K562 (cell line): ENCODE measurements around the gene KIAA0513. TPM values are rescaled to one million over a fixed set of nuclear protein-coding genes. Genes with fewer than 3 reads are reported as not detected.

ENCODE experiments used
- CEBPG ChIP-seq, 3 experiments: fragments of 200-800 bp in 1 of 3; sonication (Bioruptor generic) in 1 of 3; sonication (generic) in 1 of 3; formaldehyde crosslinking in 1 of 3; IDR thresholded peaks in 2 of 3; conservative IDR thresholded peaks in 1 of 3; 2 replicates each; pipeline versions ENCODE4 v1.6.1 to v1.8.0; 2016 to 2022; ENCODE audit warnings: missing compliant biosample characterization in 2 of 3, missing genetic modification characterization in 2 of 3, mild to moderate bottlenecking in 1 of 3, missing genetic modification reagents in 1 of 3
- ELF1 ChIP-seq: fragments of 200-800 bp; sonication (Bioruptor generic); IDR thresholded peaks from 2 replicates; pipeline ENCODE4 v1.6.1; 2016; ENCODE audit warnings: missing genetic modification characterization, missing compliant biosample characterization
- GTF2E2 ChIP-seq: fragments of 200-800 bp; sonication (Bioruptor generic); IDR thresholded peaks from 2 replicates; pipeline ENCODE4 v1.6.1; 2016; ENCODE audit warnings: missing genetic modification characterization, missing compliant biosample characterization
- ZNF76 ChIP-seq: fragments of 250-450 bp; sonication (Bioruptor Pico); IDR thresholded peaks from 2 replicates; pipeline ENCODE4 v1.4.0; 2020; ENCODE audit warnings: mild to moderate bottlenecking, moderate library complexity, borderline replicate concordance
- polyA plus RNA-seq, 8 experiments: library from polyadenylated mRNA; depleted of rRNA in 4 of 8; stranded (reverse) in 5 of 8; unstranded in 3 of 8; fragments of >200 nt; fragmentation: Nextera tagmentation in 2 of 8; fragmentation: Illumina TruSeq in 1 of 8; extraction: Ambion mirVana in 2 of 8; extraction: Trizol in 1 of 8; gene quantifications; 2 replicates each; pipeline versions ENCODE4 v1.2.1 to v1.2.3, GENCODE V29; 2011 to 2014; ENCODE audit warnings: inconsistent platforms in 1 of 8, missing spikeins in 1 of 8
- total RNA-seq, 7 experiments: library from RNA; depleted of rRNA in 6 of 7; stranded (reverse); fragments of >200 nt in 6 of 7; fragmentation: Illumina TruSeq in 2 of 7; extraction: Trizol in 2 of 7; gene quantifications; 2 replicates each; pipeline versions ENCODE4 v1.2.1 to v1.2.3, GENCODE V29; 2011 to 2021; ENCODE audit warnings: low replicate concordance in 1 of 7
- TF ChIP-seq, protein P1 (sequence below), 3 experiments: fragments of 200-800 bp in 1 of 3; fragments of 250-450 bp in 1 of 3; fragments of 450-650 bp in 1 of 3; sonication (Bioruptor Pico) in 1 of 3; sonication (Bioruptor generic) in 1 of 3; formaldehyde crosslinking in 1 of 3; IDR thresholded peaks; 2 replicates each; pipeline versions ENCODE4 v1.6.1 to v1.8.0; 2016 to 2022; ENCODE audit warnings: mild to moderate bottlenecking in 2 of 3, missing genetic modification characterization in 2 of 3, missing compliant biosample characterization in 1 of 3, moderate library complexity in 1 of 3
- TF ChIP-seq, protein P2 (sequence below): fragments of 250-450 bp; sonication (Bioruptor Pico); IDR thresholded peaks from 2 replicates; pipeline ENCODE4 v1.4.0; 2020; ENCODE audit warnings: mild to moderate bottlenecking, moderate library complexity
- TF ChIP-seq, protein P3 (sequence below): fragments of 450-650 bp; IDR thresholded peaks from 2 replicates; pipeline ENCODE4 v1.6.1; 2016; ENCODE audit warnings: mild to moderate bottlenecking, moderate library complexity

The KIAA0513 gene
- total and polyA plus RNA-seq, 9 of the 15 experiments (the other 6 are each of a cell fraction or from before 2014, with no cell fraction given) = 0.18 to 13.7 (median 10.2) TPM

GRCh38 chr16:85010931-85011845, 16.4 kb upstream of the KIAA0513 start, which contains the start of gene ZDHHC7 (continued):
- TF ChIP-seq, protein P1, sequence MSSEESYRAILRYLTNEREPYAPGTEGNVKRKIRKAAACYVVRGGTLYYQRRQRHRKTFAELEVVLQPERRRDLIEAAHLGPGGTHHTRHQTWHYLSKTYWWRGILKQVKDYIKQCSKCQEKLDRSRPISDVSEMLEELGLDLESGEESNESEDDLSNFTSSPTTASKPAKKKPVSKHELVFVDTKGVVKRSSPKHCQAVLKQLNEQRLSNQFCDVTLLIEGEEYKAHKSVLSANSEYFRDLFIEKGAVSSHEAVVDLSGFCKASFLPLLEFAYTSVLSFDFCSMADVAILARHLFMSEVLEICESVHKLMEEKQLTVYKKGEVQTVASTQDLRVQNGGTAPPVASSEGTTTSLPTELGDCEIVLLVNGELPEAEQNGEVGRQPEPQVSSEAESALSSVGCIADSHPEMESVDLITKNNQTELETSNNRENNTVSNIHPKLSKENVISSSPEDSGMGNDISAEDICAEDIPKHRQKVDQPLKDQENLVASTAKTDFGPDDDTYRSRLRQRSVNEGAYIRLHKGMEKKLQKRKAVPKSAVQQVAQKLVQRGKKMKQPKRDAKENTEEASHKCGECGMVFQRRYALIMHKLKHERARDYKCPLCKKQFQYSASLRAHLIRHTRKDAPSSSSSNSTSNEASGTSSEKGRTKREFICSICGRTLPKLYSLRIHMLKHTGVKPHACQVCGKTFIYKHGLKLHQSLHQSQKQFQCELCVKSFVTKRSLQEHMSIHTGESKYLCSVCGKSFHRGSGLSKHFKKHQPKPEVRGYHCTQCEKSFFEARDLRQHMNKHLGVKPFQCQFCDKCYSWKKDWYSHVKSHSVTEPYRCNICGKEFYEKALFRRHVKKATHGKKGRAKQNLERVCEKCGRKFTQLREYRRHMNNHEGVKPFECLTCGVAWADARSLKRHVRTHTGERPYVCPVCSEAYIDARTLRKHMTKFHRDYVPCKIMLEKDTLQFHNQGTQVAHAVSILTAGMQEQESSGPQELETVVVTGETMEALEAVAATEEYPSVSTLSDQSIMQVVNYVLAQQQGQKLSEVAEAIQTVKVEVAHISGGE (CRISPR knock-in tag; IDR thresholded peaks at IDR 0.05) = peak; percentile 55 to 95 (median 66); a peak in 5 of 6 replicates
- 0 out of 2 replicates have a peak, but pooled peaks have one; percentile 5 for TF ChIP-seq CEBPG (CRISPR knock-in tag; IDR thresholded peaks at IDR 0.05)
- TF ChIP-seq CEBPG (tag; conservative IDR thresholded peaks at IDR 0.05 in 1 of 2, IDR thresholded peaks at IDR 0.05 in 1 of 2) = no peak
- TF ChIP-seq ELF1 = peak; percentile 60; the same call in 1 of the 2 replicates
- TF ChIP-seq, protein P2, sequence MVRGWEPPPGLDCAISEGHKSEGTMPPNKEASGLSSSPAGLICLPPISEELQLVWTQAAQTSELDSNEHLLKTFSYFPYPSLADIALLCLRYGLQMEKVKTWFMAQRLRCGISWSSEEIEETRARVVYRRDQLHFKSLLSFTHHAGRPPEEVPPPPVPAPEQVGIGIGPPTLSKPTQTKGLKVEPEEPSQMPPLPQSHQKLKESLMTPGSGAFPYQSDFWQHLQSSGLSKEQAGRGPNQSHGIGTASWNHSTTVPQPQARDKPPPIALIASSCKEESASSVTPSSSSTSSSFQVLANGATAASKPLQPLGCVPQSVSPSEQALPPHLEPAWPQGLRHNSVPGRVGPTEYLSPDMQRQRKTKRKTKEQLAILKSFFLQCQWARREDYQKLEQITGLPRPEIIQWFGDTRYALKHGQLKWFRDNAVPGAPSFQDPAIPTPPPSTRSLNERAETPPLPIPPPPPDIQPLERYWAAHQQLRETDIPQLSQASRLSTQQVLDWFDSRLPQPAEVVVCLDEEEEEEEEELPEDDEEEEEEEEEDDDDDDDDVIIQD (CRISPR knock-in tag) = no peak
- TF ChIP-seq, protein P3, sequence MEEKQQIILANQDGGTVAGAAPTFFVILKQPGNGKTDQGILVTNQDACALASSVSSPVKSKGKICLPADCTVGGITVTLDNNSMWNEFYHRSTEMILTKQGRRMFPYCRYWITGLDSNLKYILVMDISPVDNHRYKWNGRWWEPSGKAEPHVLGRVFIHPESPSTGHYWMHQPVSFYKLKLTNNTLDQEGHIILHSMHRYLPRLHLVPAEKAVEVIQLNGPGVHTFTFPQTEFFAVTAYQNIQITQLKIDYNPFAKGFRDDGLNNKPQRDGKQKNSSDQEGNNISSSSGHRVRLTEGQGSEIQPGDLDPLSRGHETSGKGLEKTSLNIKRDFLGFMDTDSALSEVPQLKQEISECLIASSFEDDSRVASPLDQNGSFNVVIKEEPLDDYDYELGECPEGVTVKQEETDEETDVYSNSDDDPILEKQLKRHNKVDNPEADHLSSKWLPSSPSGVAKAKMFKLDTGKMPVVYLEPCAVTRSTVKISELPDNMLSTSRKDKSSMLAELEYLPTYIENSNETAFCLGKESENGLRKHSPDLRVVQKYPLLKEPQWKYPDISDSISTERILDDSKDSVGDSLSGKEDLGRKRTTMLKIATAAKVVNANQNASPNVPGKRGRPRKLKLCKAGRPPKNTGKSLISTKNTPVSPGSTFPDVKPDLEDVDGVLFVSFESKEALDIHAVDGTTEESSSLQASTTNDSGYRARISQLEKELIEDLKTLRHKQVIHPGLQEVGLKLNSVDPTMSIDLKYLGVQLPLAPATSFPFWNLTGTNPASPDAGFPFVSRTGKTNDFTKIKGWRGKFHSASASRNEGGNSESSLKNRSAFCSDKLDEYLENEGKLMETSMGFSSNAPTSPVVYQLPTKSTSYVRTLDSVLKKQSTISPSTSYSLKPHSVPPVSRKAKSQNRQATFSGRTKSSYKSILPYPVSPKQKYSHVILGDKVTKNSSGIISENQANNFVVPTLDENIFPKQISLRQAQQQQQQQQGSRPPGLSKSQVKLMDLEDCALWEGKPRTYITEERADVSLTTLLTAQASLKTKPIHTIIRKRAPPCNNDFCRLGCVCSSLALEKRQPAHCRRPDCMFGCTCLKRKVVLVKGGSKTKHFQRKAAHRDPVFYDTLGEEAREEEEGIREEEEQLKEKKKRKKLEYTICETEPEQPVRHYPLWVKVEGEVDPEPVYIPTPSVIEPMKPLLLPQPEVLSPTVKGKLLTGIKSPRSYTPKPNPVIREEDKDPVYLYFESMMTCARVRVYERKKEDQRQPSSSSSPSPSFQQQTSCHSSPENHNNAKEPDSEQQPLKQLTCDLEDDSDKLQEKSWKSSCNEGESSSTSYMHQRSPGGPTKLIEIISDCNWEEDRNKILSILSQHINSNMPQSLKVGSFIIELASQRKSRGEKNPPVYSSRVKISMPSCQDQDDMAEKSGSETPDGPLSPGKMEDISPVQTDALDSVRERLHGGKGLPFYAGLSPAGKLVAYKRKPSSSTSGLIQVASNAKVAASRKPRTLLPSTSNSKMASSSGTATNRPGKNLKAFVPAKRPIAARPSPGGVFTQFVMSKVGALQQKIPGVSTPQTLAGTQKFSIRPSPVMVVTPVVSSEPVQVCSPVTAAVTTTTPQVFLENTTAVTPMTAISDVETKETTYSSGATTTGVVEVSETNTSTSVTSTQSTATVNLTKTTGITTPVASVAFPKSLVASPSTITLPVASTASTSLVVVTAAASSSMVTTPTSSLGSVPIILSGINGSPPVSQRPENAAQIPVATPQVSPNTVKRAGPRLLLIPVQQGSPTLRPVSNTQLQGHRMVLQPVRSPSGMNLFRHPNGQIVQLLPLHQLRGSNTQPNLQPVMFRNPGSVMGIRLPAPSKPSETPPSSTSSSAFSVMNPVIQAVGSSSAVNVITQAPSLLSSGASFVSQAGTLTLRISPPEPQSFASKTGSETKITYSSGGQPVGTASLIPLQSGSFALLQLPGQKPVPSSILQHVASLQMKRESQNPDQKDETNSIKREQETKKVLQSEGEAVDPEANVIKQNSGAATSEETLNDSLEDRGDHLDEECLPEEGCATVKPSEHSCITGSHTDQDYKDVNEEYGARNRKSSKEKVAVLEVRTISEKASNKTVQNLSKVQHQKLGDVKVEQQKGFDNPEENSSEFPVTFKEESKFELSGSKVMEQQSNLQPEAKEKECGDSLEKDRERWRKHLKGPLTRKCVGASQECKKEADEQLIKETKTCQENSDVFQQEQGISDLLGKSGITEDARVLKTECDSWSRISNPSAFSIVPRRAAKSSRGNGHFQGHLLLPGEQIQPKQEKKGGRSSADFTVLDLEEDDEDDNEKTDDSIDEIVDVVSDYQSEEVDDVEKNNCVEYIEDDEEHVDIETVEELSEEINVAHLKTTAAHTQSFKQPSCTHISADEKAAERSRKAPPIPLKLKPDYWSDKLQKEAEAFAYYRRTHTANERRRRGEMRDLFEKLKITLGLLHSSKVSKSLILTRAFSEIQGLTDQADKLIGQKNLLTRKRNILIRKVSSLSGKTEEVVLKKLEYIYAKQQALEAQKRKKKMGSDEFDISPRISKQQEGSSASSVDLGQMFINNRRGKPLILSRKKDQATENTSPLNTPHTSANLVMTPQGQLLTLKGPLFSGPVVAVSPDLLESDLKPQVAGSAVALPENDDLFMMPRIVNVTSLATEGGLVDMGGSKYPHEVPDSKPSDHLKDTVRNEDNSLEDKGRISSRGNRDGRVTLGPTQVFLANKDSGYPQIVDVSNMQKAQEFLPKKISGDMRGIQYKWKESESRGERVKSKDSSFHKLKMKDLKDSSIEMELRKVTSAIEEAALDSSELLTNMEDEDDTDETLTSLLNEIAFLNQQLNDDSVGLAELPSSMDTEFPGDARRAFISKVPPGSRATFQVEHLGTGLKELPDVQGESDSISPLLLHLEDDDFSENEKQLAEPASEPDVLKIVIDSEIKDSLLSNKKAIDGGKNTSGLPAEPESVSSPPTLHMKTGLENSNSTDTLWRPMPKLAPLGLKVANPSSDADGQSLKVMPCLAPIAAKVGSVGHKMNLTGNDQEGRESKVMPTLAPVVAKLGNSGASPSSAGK = peak; percentile 38; the same call in 1 of the 2 replicates
- TF ChIP-seq GTF2E2 (tag) = peak; percentile 97
- no peak for TF ChIP-seq ZNF76 (CRISPR knock-in tag)
